Transverse colon (tissue), 4 donors: ENCODE results near the gene CDC14B. TPM values are rescaled to one million over a fixed set of nuclear protein-coding genes. Genes with fewer than 3 reads are reported as not detected.

Experiments used
- DNase-seq: peaks from one replicate; pipeline ENCODE4 v3.0.0-alpha.2; 2019
- H3K27ac ChIP-seq, 4 donors: fragments of 200-600 bp; sonication (generic); 2 replicates each; pipeline ENCODE4 v1.5.1; 2016 to 2018; ENCODE audit warnings: inconsistent platforms in 4 of 4
- H3K27me3 ChIP-seq: fragments of 200-600 bp; sonication (generic); 2 replicates; pipeline ENCODE4 v1.5.1; 2017; ENCODE audit warnings: inconsistent platforms
- H3K36me3 ChIP-seq, 4 donors: fragments of 200-600 bp; sonication (generic); 2 replicates each; pipeline ENCODE4 v1.5.1; 2017 to 2019; ENCODE audit warnings: inconsistent platforms in 4 of 4
- H3K4me1 ChIP-seq, 4 donors: fragments of 200-600 bp; sonication (generic); 2 replicates each; pipeline ENCODE4 v1.5.1; 2017 to 2020; ENCODE audit warnings: inconsistent platforms in 4 of 4
- H3K4me3 ChIP-seq, 4 donors: fragments of 200-600 bp; sonication (generic); 1 replicate in 1 of 4; 2 replicates in 3 of 4; pipeline versions ENCODE4 v1.5.1 to v1.6.1; 2017 to 2019; ENCODE audit warnings: inconsistent platforms in 4 of 4
- H3K9me3 ChIP-seq, 2 donors: fragments of 200-600 bp; sonication (generic); 2 replicates each; pipeline ENCODE4 v1.5.1; 2017 to 2019; ENCODE audit warnings: inconsistent platforms in 2 of 2
- EP300 ChIP-seq: sonication (generic); formaldehyde crosslinking; IDR thresholded peaks from one replicate; pipeline ENCODE4 v1.6.1; 2017; ENCODE audit warnings: antibody characterized with exemption, low read depth
- POLR2A ChIP-seq: fragments of 450-650 bp; IDR thresholded peaks from one replicate; pipeline ENCODE4 v1.6.1; 2016; ENCODE audit warnings: antibody characterized with exemption, mild to moderate bottlenecking, moderate library complexity
- POLR2AphosphoS5 ChIP-seq, 3 donors: sonication (generic); formaldehyde crosslinking; IDR thresholded peaks; one replicate each; pipeline ENCODE4 v1.6.1; 2016; ENCODE audit warnings: antibody characterized with exemption in 3 of 3
- WGBS, 2 donors: methylation state at CpG; one replicate each; pipeline ENCODE4 v1.1.5; 2018; ENCODE audit warnings: low coverage in 1 of 2; 5-methylcytosine and 5-hydroxymethylcytosine counted together
- in situ Hi-C, 4 donors: fragments of 200-750 bp; cut with MboI; loops; one replicate each; pipeline versions ENCODE4 v1.15.0 to v1.15.1; 2017; ENCODE audit warnings: low sequenced_read_pairs in 3 of 4, low pct_ligation_motif_present in 1 of 4, low pct_unique_long_range_greater_than_20kb in 1 of 4
- intact Hi-C: fragments of 100-400 bp; cut with DNase I; formaldehyde crosslinking; loops from one replicate; pipeline ENCODE4 v1.15.1; 2023; ENCODE audit warnings: low total_unique reads
- total RNA-seq, 4 donors: library from RNA; depleted of rRNA; stranded (reverse); fragments of >200 nt; gene quantifications; one replicate each; pipeline ENCODE4 v1.1.0, GENCODE V29; 2016
- TF ChIP-seq, protein P1 (sequence below), 5 experiments: fragments of 200-600 bp in 3 of 5; fragments of 450-650 bp in 2 of 5; sonication (generic) in 3 of 5; IDR thresholded peaks; 1 replicate in 2 of 5; 2 replicates in 3 of 5; pipeline ENCODE4 v1.5.1; 2016 to 2017; ENCODE audit warnings: antibody characterized with exemption in 5 of 5, inconsistent platforms in 3 of 5, mild to moderate bottlenecking in 2 of 5, moderate library complexity in 1 of 5

The CDC14B gene
- total RNA-seq, 4 donors from 2014 or later: 18.0 to 22.3 (median 20.9) TPM

DNA sequence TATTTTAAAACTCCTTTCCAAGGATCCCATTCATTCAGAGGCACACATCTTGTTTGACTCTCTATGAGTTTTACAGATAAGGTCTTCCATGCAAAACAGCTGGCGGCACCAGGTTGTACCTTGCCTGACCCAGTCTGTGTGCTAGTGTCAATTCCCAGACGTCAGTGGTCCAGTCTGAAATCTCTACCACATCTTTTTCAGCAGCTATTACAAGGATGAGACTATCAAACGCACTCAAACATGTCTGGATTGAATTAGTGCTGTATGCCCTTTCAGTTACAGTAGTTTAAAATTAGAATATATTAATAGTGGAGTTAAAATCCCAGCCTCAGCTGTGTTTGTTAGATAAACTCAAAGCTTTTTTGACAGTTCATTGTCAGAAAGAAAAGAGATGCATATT, 11.7 kb downstream of the CDC14B start:
- 83 to 86% methylated on average over 1 to 3 of the region's 3 CpGs for WGBS, 2 donors
- Histone ChIP-seq H3K4me1 (peaks cover 0 to 14% (median 1%) of the 10 kb centered on the region in 4 donors), H3K4me3 (no peak overlapping the region), H3K27me3 (no peaks in the 10 kb centered on the region), H3K27ac (no peak overlapping the region), H3K36me3 (no peaks in the 10 kb centered on the region), H3K9me3 (no peaks in the 10 kb centered on the region)
- TF ChIP-seq, protein P1, sequence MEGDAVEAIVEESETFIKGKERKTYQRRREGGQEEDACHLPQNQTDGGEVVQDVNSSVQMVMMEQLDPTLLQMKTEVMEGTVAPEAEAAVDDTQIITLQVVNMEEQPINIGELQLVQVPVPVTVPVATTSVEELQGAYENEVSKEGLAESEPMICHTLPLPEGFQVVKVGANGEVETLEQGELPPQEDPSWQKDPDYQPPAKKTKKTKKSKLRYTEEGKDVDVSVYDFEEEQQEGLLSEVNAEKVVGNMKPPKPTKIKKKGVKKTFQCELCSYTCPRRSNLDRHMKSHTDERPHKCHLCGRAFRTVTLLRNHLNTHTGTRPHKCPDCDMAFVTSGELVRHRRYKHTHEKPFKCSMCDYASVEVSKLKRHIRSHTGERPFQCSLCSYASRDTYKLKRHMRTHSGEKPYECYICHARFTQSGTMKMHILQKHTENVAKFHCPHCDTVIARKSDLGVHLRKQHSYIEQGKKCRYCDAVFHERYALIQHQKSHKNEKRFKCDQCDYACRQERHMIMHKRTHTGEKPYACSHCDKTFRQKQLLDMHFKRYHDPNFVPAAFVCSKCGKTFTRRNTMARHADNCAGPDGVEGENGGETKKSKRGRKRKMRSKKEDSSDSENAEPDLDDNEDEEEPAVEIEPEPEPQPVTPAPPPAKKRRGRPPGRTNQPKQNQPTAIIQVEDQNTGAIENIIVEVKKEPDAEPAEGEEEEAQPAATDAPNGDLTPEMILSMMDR (IDR thresholded peaks at IDR 0.05): no peak
- TF ChIP-seq POLR2A (no peak), POLR2AphosphoS5 (IDR thresholded peaks at IDR 0.05) (no peak)
- no peak for DNase-seq
- in situ Hi-C loops: no loop called here
- intact Hi-C loops: no loop called here

DNA sequence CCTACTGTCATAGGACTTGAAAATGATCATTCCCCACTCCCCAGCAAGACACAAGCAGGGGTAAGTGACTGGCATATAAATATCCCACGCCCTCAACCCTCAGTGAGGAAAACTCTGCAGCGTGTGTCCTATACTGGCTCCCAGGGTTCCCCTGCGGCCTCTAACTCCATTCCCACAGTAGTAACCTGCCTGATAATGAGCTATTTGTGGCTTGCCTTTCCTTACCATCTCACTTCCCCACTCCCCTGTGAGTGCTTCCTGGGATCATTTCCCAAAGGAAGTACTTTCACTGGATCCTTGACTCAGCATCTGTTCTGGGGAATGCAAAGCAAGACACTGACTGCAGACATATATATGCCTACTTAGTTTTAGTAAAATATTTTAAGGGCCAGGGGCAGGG, 14.3 kb downstream of the CDC14B start:
- WGBS, 2 donors: 84% methylated on average over 3 of the region's 3 CpGs; no CpG with 5 or more reads in 1 of the 2 donors
- Histone ChIP-seq H3K36me3 (no peaks in the 10 kb centered on the region), H3K27ac (no peak overlapping the region), H3K4me3 (no peak overlapping the region), H3K4me1 (no peaks in the 10 kb centered on the region), H3K27me3 (no peaks in the 10 kb centered on the region), H3K9me3 (no peaks in the 10 kb centered on the region)
- intact Hi-C loops (no loop called here), in situ Hi-C loops (no loop called here)
- TF ChIP-seq POLR2AphosphoS5 (IDR thresholded peaks at IDR 0.05) (no peak), EP300 (no peak), POLR2A (no peak)
- TF ChIP-seq, protein P1 (IDR thresholded peaks at IDR 0.05): no peak
- DNase-seq: no peak

DNA sequence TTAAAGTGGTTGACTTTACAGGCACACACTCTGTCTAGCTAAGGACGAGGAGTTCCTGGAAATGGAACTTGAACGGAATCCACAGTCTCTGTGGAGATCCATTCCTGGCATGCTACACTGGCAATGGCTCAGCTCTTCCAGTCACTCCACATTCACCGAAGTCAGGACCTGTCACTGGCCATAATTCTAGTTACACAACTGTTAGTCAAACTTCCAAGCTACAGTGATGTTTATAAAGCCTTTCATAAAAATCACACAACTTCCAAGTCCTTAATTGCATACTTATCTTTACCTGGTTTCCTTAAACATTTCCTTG, 15.7 kb downstream of the CDC14B start:
- no peak for DNase-seq
- H3K27ac ChIP-seq: peak overlapping the region in 3 of 4 donors; percentile 29 to 62 (median 57)
- in situ Hi-C loops (no loop called here), intact Hi-C loops (no loop called here)
- no peaks in the 10 kb centered on the region for H3K4me1 ChIP-seq
- H3K9me3 ChIP-seq: no peaks in the 10 kb centered on the region
- no peaks in the 10 kb centered on the region for H3K36me3 ChIP-seq
- 64 to 65% methylated on average over 3 of the region's 3 CpGs for WGBS, 2 donors
- no peak overlapping the region for H3K4me3 ChIP-seq
- TF ChIP-seq, protein P1 (IDR thresholded peaks at IDR 0.05): no peak
- TF ChIP-seq POLR2A (no peak), EP300 (peak; percentile 32), POLR2AphosphoS5 (IDR thresholded peaks at IDR 0.05) (peak; percentile 48 to 63 (median 57))
- H3K27me3 ChIP-seq: no peaks in the 10 kb centered on the region

DNA sequence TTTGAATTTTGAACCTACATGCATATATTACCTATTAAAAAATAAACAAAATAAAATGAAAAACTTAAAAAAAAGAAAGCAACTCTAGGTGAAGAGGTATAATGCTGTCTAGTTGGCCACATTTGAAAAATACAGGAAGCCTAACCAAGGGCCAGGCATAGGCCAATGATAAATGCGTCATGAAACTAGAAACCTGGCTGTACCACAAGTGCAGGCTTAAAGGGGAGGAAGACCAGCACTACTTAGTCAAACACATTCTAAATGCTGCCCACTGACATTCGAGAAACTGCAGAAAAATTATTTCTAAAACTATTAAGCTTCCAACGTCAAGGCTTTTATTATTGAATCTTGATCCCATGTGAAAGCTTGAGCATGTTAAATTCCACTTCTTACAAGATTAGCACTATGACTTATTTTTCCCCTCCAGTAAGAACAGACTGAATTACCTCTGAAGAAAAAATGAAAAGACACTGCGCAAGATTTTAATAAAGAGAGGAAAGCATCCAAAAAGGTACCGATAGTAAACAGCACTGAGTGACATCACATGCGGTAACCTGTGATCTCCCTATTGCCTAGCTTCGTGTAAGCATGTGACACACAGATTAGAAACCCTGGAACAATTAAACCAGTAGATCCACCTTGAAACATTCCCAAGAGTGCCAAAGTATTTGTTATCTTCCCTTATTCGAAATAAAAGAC, 16.2 kb downstream of the CDC14B start:
- DNase-seq: no peak
- 73 to 85% methylated on average over 7 to 8 of the region's 8 CpGs for WGBS, 2 donors
- H3K27ac ChIP-seq: peak overlapping the region in 3 of 4 donors; percentile 29 to 62 (median 57)
- H3K4me3 ChIP-seq: no peak overlapping the region
- H3K9me3 ChIP-seq: no peaks in the 10 kb centered on the region
- no peaks in the 10 kb centered on the region for H3K4me1 ChIP-seq
- in situ Hi-C loops: no loop called here
- no peak for TF ChIP-seq POLR2AphosphoS5 (IDR thresholded peaks at IDR 0.05)
- TF ChIP-seq POLR2A: no peak
- no peak for TF ChIP-seq EP300
- TF ChIP-seq, protein P1 (IDR thresholded peaks at IDR 0.05): no peak
- H3K36me3 ChIP-seq: no peaks in the 10 kb centered on the region
- intact Hi-C loops: no loop called here
- no peaks in the 10 kb centered on the region for H3K27me3 ChIP-seq
